A204.1 (cell line): Measurements from ENCODE around the gene GOLGA8S.
"Not testable (repeated sequence)": the region's sequence is repeated elsewhere in the genome, so short reads cannot be mapped to it uniquely, and the experiment has no call there.

Experiments used
- FAIRE-seq: peaks from 2 replicates; lab custom pipeline; 2012; peaks lifted over from hg19 to GRCh38; lab: Jason Lieb, UNC

The GOLGA8S gene

DNA sequence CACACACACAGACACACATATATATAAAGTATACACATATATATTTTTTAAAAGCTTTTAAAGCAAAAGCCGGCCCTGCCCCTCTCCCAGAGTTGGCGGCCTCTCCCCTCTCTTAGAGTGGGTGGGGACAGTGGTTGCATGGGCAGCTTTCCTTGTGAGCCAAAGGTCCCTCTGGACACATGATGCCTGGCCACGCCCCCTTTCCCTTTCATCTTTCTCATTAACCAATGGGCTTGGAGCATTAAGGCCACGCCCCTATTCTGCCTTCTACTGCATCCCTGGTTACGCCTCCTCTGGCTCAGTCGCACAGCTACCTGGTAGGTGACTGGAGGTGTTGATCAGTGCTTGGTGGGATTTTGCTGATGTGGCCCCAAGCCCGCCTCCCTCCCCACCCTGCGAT, at the start of gene GOLGA8S:
TSS of gene GOLGA8S (plus strand) at position 301 of the 400 bp plus-strand sequence. CDS start at position 363, 62 bp downstream.
- FAIRE-seq, result not testable (repeated sequence)

DNA sequence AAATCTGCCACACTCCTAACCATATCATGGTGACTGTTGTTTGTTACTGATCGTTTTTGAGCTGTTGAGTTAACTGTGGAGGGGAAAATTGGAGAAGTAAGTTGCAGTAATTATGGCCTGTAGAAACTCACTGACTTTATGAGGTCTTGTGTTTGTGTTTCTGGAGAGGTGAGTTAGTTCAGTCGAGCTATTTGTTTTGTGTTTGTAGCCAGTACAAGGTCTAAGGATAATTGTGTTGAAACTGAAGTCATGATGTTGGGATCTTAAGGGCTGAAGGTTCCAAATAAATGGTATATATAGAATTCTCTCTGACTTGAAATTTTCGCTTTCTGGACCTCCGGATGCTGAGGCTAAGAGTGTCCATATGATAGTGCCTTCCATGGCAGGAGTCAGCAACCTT, 49.7 kb upstream of the GOLGA8S start:
- FAIRE-seq, result not testable (repeated sequence)

GRCh38 chr15:23305921-23306320, 48.6 kb upstream of the GOLGA8S start:
- FAIRE-seq, result not testable (repeated sequence)

DNA sequence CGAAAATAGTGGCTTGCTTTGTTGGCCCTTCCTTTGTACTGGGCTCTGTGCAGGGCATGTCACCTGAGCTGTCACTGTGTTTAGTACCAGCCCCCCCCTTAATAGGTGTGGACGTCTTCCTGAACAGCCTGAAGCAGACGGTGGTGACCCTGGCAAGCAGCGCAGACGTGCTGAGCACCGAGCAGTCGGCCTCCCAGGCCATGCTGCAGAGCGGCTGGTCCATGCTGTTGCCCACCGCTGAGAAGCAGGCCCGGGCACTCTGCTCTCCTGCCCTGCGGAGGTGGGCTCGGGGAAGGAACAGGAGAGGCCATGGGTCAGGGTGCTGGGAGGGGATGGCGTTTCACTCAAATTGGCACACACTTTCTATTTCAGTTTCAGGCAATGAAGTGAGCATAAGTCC, 43.3 kb upstream of the GOLGA8S start:
- FAIRE-seq, result not testable (repeated sequence)

- FAIRE-seq, result not testable (repeated sequence)
These were observed 20.5 kb upstream of the GOLGA8S start, which contains the start of gene GOLGA6L26 for GRCh38 chr15:23334096-23334495. GOLGA6L26 (minus strand) TSS chr15:23334196; CDS start chr15:23334135, 61 bp downstream.

DNA sequence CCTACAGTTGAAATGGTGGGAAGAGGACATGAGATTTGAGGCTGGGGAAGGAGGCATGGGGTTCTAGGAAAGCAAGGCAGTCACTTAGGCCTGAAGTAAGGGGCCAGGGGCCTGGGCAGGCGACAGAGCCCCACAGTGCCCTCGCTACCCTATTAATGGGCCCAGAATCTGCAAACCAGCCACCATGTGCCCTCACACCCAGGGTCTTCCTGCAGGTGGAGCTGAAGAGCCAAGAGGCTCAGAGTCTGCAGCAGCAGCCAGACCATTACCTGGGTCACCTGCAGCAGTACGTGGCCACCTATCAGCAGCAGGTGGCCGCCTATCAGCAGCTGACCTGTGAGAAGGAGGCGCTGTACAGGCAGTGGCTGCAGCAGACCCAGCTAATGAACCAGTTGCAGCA, 8.1 kb downstream of the GOLGA8S start:
- not testable (repeated sequence) for FAIRE-seq

DNA sequence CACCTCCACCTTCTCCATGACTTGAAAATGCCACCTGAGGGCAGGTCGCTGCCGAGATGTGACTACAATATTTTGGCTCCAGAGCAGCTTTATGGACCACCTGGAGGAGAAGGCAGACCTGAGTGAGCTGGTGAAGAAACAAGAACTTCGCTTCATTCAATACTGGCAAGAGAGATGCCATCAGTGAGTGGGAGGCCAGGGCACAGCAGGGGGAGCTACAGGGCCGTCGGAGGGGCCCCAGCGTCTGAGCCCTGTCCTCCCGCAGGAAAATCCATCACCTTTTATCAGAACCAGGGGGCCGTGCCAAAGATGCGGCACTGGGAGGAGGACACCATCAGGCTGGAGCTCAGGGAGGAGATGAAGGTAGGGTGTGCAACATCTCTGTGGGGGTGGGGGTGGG, 9.7 kb downstream of the GOLGA8S start:
- FAIRE-seq, result not testable (repeated sequence)

DNA sequence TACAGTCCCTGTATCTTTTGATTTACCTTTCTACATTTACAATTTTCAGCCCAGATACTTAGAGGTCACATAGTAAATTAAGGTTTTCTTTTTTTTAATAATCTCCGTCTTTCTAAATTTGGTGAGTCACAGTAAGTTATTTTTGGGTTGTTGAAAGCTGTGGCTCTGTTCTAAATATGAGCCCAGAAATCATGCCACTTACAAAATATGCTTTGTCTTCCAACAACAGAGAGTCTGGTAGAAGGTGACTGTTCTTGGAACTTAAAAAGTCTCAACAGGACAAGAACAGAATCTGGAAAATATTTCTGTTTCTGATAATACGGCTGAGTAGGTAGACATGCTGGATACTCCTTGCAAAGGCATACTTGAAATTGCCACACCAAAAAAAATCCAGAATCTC, 16.0 kb downstream of the GOLGA8S start:
- no peak for FAIRE-seq

- not testable (repeated sequence) for FAIRE-seq
These were observed 16.6 kb downstream of the GOLGA8S start for GRCh38 chr15:23371134-23371533.

- not testable (repeated sequence) for FAIRE-seq
These were observed 17.3 kb downstream of the GOLGA8S start for GRCh38 chr15:23371868-23372267.

GRCh38 chr15:23372284-23372683, 17.7 kb downstream of the GOLGA8S start:
- FAIRE-seq, result no peak

- not testable (repeated sequence) for FAIRE-seq
These were observed 18.5 kb downstream of the GOLGA8S start for GRCh38 chr15:23372891-23373600.

DNA sequence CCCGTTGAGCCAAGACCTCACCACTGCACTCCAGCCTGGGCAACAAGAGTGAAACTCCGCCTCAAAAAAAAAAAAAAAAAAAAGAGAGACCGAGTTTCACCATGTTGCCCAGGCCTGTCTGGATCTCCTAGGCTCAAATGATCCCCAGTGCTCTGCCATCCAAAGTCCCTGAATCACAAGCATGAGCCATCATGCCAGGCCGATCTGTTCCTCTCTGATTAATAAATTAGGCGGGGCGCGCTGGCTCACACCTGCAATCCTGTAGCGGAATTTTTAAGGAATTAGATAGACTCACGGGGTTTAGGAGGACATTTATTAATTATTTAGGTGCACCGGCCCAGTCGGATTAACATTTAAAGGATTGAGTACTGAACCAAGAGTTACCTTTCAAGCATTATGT, 19.7 kb downstream of the GOLGA8S start:
- not testable (repeated sequence) for FAIRE-seq

DNA sequence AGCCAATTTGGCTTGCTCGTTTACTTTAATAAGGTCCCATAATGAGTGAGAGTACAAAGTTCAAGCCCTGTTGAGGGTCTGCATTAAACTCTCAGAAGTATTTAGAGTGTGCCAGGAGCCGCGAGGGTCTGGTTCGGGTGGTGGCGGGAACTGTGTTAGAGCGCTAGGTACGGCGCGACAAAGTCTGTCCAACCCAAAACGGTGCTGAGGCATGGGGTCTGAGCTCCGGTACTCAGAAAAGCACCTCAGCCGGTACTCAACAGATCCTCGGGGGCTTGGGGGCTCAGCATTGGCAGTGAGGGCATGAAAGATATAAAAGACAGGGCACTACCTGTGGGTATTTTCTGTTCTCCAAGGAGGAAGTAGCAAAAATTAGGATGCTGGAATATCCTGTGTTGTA, 24.4 kb downstream of the GOLGA8S start:
- not testable (repeated sequence) for FAIRE-seq

DNA sequence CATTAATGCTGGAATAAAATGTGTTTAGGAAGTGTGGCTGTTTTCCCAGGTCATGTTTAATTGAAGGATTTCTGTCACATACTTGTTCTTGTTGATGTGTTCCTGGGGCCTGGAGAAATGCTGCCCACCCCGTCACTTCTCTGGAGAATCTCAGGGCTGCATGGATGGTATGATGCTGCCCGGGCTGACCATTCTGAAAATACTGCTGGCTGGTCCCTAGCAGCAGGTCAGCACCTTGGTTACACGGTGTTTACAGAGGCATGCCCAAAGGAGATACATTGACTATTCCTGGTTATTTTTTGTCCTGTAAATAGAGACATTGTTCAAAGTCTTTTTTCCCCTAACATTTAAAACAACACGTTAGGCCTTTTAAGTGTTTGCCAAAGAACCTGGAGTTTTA, 26.2 kb downstream of the GOLGA8S start:
- not testable (repeated sequence) for FAIRE-seq

- FAIRE-seq, result not testable (repeated sequence)
These were observed 26.6 kb downstream of the GOLGA8S start for GRCh38 chr15:23381192-23381591.

- no peak for FAIRE-seq
These were observed 29.8 kb downstream of the GOLGA8S start for GRCh38 chr15:23384371-23384770.

DNA sequence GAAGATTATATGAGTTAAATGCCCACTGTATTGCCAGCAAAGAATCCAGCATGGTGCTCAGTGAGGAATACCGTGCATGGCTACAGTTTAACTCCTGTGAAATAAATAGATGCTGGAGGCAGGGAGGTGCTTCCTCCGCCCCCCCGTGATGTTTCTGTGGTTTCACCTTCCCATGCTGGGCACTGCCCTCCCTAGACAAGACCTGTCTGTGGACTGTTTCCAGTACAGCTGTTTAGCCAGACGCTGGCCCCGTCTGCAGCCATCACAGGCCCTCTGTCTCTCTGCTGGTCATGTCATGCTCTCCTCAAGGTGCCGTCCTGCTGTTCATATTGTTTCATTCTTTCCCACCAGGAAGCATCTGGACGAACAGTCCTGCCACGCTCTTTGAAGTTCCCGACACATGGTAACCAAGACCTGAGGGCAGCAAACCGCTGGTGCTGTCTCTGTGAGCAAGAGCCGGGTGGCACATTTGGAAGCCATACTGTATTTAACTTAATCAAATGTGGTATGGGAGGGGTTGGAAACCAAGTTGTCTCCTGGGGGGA, 31.4 kb downstream of the GOLGA8S start:
- no peak for FAIRE-seq

GRCh38 chr15:23387621-23388190, 33.2 kb downstream of the GOLGA8S start:
- no peak for FAIRE-seq

GRCh38 chr15:23395030-23395692, 40.6 kb downstream of the GOLGA8S start:
- FAIRE-seq, result no peak

DNA sequence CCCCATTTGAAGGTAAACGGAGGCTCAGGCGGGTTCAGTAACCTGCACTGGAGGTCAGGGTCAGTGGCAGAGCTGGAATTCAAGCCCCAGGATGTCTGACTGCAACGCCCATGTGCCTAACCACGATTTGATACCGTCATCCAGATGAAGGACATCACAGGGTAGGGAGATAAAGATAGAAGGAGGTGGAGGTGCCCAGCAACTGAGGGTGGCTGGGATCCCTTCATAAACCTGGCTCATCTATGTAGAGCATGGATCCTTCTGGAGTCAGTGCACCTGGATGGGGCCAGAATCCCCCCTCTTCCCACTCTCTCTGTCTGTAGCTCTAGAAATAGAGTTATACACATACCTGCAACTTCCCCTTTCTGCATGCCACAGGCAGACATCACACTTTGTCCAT, 41.3 kb downstream of the GOLGA8S start:
- FAIRE-seq, result no peak

GRCh38 chr15:23397779-23398178, 43.2 kb downstream of the GOLGA8S start:
- no peak for FAIRE-seq

DNA sequence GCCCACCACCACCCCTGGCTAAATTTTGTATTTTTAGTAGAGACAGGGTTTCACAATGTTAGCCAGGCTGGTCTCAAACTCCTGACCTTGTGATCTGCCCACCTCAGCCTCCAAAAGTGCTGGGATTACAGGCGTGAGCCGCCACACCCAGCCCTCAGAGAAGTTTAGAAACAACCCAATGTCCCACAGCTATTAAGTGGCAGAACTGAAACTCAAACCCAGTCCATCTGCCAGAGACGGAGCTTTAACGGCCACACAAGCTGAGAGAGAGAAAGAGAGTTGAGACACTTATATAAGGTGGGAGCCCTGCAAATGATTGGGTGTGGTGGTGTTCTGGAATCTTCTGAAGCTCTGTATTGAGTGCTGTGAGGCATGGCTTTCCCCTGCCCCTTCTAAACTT, 43.8 kb downstream of the GOLGA8S start:
- not testable (repeated sequence) for FAIRE-seq
